GM12874 (cell line): ENCODE data around the gene RANBP17.
A peak's percentile ranks its signal among the peaks of the same experiment; 100 is the strongest.

Experiments
- TF ChIP-seq, protein P1 (sequence below): IDR thresholded peaks from 2 replicates; pipeline ENCODE4 v1.5.1; 2011; ENCODE audit warnings: low read depth, mild to moderate bottlenecking, control low read depth, low read length, moderate library complexity; ENCODE audit not compliant: insufficient read depth

Gene RANBP17

DNA sequence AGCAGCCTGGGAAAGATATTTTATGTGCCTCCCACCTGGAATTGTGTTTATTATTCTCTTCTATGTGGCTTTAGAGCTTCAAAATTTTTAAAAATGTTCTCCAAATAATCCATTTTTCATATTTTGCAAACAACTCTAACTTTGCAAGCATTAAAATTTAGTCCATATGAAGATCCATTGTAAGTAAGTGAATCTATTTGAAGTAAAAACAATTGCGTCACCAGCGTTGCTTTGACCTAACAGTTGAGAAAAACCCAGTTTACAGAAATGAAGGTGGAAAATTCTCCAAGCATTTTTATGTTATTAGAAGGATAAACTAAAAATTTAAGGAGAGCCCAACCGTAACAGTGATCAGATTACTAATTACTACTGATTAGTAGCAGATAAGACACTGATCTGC lies 408.3 kb downstream of the RANBP17 start:
- TF ChIP-seq, protein P1, sequence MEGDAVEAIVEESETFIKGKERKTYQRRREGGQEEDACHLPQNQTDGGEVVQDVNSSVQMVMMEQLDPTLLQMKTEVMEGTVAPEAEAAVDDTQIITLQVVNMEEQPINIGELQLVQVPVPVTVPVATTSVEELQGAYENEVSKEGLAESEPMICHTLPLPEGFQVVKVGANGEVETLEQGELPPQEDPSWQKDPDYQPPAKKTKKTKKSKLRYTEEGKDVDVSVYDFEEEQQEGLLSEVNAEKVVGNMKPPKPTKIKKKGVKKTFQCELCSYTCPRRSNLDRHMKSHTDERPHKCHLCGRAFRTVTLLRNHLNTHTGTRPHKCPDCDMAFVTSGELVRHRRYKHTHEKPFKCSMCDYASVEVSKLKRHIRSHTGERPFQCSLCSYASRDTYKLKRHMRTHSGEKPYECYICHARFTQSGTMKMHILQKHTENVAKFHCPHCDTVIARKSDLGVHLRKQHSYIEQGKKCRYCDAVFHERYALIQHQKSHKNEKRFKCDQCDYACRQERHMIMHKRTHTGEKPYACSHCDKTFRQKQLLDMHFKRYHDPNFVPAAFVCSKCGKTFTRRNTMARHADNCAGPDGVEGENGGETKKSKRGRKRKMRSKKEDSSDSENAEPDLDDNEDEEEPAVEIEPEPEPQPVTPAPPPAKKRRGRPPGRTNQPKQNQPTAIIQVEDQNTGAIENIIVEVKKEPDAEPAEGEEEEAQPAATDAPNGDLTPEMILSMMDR: no peak

DNA sequence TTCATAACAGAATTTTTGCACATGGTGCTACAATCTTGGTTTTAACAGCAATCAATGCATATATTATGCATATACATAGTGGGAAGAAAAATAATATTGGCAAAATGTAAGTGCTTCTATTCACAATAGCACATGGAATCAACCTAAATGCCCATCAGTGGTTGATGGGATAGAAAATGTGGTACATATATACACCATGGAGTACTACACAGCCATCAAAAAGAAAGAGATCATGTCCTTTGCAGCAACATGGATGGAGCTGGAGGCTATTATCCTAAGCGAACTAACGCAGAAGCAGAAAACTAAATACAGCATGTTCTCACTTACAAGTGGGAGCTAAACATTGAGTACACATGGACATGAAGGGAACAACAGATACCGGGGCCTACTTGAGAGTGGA lies 410.0 kb downstream of the RANBP17 start:
- TF ChIP-seq, protein P1: no peak

DNA sequence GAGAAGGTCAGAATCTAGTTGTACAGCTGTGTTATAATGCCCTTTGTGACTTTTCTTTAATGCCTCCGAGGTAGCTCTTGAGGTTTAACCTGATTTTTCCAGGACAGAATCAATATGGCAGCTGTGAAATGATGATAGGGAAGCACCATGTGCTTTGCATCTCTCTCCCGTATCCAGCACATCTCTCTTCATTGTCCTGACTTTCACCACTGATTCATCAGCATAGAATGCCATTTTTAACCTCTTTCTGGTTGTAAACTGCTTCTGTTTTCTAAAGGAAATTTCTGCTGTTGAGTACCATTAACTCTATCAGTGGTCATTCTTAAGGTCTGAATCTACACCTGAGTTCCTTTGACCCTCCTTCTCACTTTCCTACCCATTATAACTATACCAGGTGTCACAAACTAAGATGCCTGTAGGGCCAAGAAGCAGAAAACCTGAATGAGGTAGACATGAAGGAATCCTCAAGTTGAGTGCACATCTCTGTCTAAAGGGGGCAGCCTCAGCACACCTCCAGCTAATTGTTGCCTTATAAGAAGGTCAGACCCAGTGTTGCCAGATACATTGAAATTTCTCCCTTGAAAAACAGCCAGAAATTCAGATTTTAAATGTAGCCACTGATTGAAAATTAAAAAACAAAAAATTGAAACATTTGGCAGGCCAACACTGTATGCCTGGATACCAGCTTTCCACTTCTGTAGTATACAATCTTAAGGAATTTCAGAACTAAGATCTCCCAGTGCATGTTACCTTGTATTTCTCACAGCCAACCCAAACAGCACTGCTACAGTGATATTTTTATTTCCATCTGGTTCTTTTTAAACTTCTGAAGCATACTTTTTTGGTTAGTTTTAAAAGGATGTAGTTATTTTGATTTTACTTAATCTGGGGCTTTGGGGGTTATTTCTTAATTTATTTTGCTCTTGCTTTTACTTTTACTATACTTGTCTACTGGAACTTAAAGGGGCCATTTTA lies 411.5 kb downstream of the RANBP17 start:
- TF ChIP-seq, protein P1: peak; percentile 30; the same call in 1 of the 2 replicates

DNA sequence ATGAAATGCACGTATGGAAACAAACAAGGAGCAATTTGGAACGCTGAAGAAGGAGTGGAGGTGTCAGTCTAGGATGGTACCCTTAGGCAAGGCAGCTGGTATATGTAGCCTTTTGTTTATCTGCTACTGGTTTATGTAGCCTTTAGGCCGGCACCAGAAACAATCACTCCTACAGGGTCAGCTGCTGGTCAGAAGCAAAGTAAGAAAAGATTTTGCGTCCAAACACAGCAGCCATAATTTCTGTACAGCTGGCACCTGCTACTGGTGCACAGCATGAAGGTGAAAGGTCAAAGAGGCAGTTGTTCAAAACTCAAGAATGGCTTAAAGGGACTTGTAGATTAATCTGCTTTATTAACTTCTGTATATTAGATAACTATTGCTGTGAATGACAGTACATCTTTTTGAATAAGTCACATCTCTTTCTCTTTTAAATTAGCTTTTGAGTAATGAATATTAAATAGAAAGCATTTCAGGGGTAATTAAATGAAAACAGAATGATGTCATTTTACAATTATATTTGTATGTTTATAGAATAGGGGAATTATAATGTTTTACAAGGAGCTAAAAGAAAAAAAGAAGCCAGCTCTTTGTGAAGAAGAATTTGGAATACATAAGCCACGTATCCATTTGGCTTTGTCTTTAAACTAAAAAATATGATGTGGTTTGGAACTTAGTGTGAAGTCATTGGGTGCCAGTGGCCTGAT lies 414.2 kb downstream of the RANBP17 start:
- TF ChIP-seq, protein P1: no peak

DNA sequence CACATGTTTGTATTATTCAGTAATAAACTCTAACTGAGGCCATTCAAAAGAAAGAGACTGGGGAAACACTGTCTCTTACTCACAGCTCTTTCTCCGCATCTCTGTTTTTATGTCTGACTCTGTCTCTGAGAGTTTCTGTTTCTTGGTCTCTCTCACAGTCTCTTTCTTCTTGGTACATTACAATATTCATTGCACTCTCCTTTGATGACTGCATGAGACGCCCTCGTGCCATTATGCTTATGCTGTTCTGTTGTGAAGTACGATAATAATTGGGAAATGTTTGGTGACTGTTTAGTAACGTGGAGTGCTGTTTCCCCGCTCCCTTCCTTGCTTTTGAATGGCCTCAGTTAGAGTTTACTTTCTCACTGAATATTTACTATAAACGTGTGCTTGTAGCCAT lies 421.9 kb downstream of the RANBP17 start:
- TF ChIP-seq, protein P1: no peak

DNA sequence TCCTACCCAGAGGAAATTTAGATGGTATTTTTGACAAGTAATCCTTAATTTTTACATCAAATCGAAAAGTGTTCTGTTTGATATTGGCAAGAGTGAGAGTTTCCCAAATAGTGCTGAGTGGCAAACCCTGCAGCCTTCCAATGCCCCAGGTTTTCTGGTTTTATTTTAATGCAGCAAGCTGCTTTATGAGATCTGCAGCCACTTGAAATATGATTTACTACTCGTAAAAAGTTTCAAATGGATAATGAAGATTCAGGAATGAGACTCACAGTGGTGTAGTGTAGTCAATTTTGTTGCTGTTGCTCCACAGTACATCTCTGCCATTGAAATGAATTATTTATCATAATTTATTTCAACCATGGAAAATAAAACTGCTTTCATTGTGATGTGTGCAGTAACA lies 423.6 kb downstream of the RANBP17 start:
- TF ChIP-seq, protein P1: no peak

DNA sequence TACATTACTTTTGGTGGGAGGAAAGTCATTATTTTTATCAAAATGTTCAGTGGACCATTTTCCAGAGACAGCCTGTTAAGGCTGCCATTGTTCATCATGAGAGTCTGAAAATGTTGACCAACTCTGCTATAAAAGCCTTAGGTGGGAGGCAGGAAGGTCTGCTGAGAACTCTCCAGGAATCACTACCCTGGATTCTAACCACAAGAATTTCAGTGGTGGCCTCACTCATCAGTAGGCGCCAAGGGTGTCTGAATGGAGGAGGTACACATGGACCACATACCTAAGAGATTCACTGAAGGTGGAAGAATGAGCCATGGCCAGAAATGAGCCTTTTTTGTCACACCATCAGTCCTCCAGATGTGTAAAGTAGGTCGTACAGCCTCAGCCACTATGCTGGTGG lies 426.2 kb downstream of the RANBP17 start:
- TF ChIP-seq, protein P1: no peak
